ENCODE results near the gene NTRK3. TPM values are rescaled to one million over a fixed set of nuclear protein-coding genes. Genes with fewer than 3 reads are reported as not detected.

The NTRK3 gene
- total RNA-seq, 2 experiments from 2014 or later, result 0.78 TPM; not detected in 1

GRCh38 chr15:88179562-88179961 is 77.0 kb downstream of the NTRK3 start:
- H3K36me3 Mint-ChIP-seq (ENCODE audit: low read depth), result no peaks in the 10 kb centered on the region

GRCh38 chr15:88178631-88179030 is 77.9 kb downstream of the NTRK3 start:
- no peaks in the 10 kb centered on the region for H3K9me3 ChIP-seq (ENCODE audit: control insufficient read depth in 1 of 2, insufficient read depth in 1 of 2, low read length in 2 of 2)
- H3K4me1 Mint-ChIP-seq (ENCODE audit: low read depth), result no peaks in the 10 kb centered on the region
- H3K4me3 Mint-ChIP-seq, result no peak overlapping the region
- peaks cover 0 to 3% of the 10 kb centered on the region in 2 experiments for H3K27me3 ChIP-seq (ENCODE audit: control insufficient read depth in 1 of 2, insufficient read depth in 2 of 2, low read length in 2 of 2)
- CTCF ChIA-PET, result no interaction called here
- POLR2A ChIA-PET, result no interaction called here
- intact Hi-C loops (cut with DNase I, micrococcal nuclease), result no loop called here
- TF ChIP-seq CTCF (IDR thresholded peaks at IDR 0.05), result no peak
- ATAC-seq (ENCODE audit: poor library complexity), result no peak
- no peak for DNase-seq
- no peaks in the 10 kb centered on the region for H3K36me3 Mint-ChIP-seq (ENCODE audit: low read depth)
- H3K9me3 Mint-ChIP-seq, result no peaks in the 10 kb centered on the region
- no peak overlapping the region for H3K27ac Mint-ChIP-seq
- H3K27ac ChIP-seq (ENCODE audit: low read depth in 1 of 2, low read length in 2 of 2), result no peak overlapping the region
- no peaks in the 10 kb centered on the region for H3K36me3 ChIP-seq (ENCODE audit: insufficient read depth, low read length)
- H3K4me3 ChIP-seq (ENCODE audit: low read length), result no peak overlapping the region
- no peaks in the 10 kb centered on the region for H3K4me1 ChIP-seq (ENCODE audit: insufficient read depth, low read length)
- H3K27me3 Mint-ChIP-seq, result no peaks in the 10 kb centered on the region

More at GRCh38 chr15:88179562-88179961, 77.0 kb downstream of the NTRK3 start:
- POLR2A ChIA-PET, result no interaction called here
- Histone ChIP-seq H3K27ac (ENCODE audit: low read depth in 1 of 2, low read length in 2 of 2) (no peak overlapping the region), H3K27me3 (ENCODE audit: control insufficient read depth in 1 of 2, insufficient read depth in 2 of 2, low read length in 2 of 2) (peaks cover 0 to under 1% of the 10 kb centered on the region in 2 experiments), H3K36me3 (ENCODE audit: insufficient read depth, low read length) (no peaks in the 10 kb centered on the region), H3K9me3 (ENCODE audit: control insufficient read depth in 1 of 2, insufficient read depth in 1 of 2, low read length in 2 of 2) (no peaks in the 10 kb centered on the region), H3K4me3 (ENCODE audit: low read length) (no peak overlapping the region), H3K4me1 (ENCODE audit: insufficient read depth, low read length) (no peaks in the 10 kb centered on the region)
- H3K27me3 Mint-ChIP-seq, result no peaks in the 10 kb centered on the region
- TF ChIP-seq CTCF (IDR thresholded peaks at IDR 0.05), result no peak
- H3K9me3 Mint-ChIP-seq, result no peaks in the 10 kb centered on the region
- intact Hi-C loops (cut with DNase I, micrococcal nuclease), result no loop called here
- DNase-seq (no peak), ATAC-seq (ENCODE audit: poor library complexity) (no peak)
- no peaks in the 10 kb centered on the region for H3K4me1 Mint-ChIP-seq (ENCODE audit: low read depth)
- CTCF ChIA-PET, result no interaction called here
- H3K4me3 Mint-ChIP-seq, result no peak overlapping the region
- H3K27ac Mint-ChIP-seq, result no peak overlapping the region

GRCh38 chr15:88177451-88177850 is 79.1 kb downstream of the NTRK3 start:
- Histone ChIP-seq H3K36me3 (ENCODE audit: insufficient read depth, low read length) (no peaks in the 10 kb centered on the region), H3K4me1 (ENCODE audit: insufficient read depth, low read length) (no peaks in the 10 kb centered on the region), H3K27me3 (ENCODE audit: control insufficient read depth in 1 of 2, insufficient read depth in 2 of 2, low read length in 2 of 2) (peaks cover 0 to 3% of the 10 kb centered on the region in 2 experiments), H3K27ac (ENCODE audit: low read depth in 1 of 2, low read length in 2 of 2) (no peak overlapping the region), H3K4me3 (ENCODE audit: low read length) (no peak overlapping the region), H3K9me3 (ENCODE audit: control insufficient read depth in 1 of 2, insufficient read depth in 1 of 2, low read length in 2 of 2) (no peaks in the 10 kb centered on the region)
- CTCF ChIA-PET, result no interaction called here
- H3K9me3 Mint-ChIP-seq, result no peaks in the 10 kb centered on the region
- ATAC-seq (ENCODE audit: poor library complexity) (no peak), DNase-seq (no peak)
- POLR2A ChIA-PET, result no interaction called here
- TF ChIP-seq CTCF (IDR thresholded peaks at IDR 0.05), result no peak
- H3K27me3 Mint-ChIP-seq, result no peaks in the 10 kb centered on the region
- no peaks in the 10 kb centered on the region for H3K4me1 Mint-ChIP-seq (ENCODE audit: low read depth)
- no peak overlapping the region for H3K27ac Mint-ChIP-seq
- no peak overlapping the region for H3K4me3 Mint-ChIP-seq
- no peaks in the 10 kb centered on the region for H3K36me3 Mint-ChIP-seq (ENCODE audit: low read depth)
- intact Hi-C loops (cut with DNase I, micrococcal nuclease), result no loop called here

Measured in CD4-positive, alpha-beta T cell (primary cell).